ENCODE measurements around the gene NAV2.

The NAV2 gene

DNA sequence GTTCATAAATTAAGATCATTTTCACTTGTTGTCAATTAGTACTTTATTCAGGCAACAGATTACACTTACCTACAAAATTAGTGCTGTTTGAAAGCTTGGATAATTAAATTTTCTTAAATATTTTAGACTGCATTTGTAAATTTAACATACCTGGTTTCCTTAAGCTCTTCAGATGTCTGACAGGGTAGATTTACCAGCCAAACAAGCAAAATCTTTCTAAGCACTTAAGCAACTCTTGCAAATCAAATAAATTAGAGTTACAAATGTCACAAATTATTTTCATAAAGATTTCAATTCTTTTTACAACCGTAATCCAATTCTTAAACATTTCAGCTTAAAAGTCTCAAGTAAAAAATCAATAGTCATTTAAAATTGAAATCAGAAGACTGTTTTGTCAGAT is 317.8 kb downstream of the NAV2 start:
- DNase-seq, result no peak

DNA sequence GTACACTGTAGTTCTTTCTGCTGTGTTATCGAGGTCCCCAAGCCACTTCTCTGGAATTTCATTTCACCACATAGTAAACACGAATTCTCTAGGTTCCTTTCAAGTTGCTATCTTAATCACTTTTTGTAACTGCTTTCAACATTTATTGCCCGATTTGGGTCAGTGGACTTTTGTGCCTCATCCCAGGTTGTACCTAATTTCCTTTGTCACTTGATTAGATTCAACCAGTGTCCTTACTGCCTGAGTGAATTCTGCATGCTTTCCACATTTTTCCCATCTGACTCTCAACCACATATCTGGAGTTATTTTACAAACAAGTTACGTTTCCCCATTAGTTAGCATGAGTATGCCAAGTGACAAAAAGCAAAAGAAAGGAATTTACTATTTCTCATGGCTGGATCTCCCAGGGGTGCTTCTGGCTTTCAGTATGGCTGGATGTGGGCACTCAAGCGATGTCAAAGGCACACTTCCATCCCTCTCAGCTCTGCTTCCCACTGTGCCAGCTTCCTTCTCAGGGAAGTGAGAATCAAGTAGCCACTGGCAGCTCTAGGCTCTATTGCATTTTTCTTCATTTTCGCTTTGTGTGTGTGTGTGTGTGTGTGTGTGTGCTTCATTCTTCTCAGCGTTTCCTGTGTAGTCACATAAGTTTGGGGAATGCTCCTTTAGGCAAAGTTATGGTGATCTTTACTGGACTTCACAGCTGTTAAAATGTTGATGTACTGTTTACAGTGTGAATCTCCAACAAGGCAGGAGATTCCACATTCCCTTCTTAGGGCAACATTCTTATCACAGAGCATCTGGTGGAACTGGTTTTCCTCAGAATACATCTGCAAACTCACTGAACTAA is 318.7 kb downstream of the NAV2 start:
- no peak for DNase-seq

DNA sequence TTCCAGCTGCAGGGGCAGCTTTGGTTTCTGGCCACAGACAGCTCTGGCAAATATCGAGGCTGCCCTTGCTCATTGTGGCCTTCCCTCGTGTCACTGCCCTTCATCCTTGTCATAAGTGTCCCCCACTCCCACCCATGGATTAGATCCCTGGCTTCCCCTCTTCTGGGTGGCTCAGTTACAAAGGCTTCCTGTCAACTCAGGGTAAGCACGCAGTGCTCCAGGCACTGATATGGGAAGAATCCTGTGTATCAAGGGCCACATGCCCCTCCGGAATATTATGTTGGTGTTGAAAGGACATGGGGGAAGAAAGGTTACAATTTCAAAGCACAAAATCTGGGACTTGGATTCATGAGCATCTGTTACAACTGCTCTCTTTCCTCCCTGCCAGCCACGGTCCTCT is 319.5 kb downstream of the NAV2 start:
- no peak for DNase-seq

DNA sequence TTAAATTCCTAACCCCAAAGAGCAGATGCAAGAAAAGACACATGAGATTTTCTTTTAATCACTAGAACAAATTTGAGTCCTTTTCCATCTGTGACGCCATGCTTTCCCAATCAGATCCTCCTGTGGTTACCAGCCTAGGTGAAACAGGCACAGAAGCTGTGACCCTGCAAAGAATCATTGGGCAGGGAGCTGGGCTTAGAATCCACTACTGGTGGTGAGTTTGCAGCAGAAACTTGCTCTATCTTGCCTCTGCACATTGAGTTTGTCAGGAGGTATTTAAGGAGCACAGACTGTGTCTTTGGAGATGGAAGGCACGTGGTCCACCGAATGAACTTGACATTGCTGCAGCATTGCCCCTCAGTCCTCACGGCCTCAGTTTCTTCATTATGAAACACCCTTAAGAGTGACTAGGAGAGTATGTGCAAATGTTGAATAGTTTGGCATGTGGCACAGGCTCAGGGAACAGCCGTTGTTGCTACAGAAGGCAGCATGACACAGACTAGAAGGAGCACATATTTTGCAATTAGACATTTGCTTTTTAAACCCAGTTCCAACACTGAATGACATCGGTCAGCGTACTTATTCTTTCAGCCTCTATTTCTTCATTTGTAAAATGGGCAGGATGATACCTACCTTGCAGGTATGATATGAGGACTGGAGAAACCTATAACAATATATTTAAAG is 320.1 kb downstream of the NAV2 start:
- DNase-seq, result no peak

DNA sequence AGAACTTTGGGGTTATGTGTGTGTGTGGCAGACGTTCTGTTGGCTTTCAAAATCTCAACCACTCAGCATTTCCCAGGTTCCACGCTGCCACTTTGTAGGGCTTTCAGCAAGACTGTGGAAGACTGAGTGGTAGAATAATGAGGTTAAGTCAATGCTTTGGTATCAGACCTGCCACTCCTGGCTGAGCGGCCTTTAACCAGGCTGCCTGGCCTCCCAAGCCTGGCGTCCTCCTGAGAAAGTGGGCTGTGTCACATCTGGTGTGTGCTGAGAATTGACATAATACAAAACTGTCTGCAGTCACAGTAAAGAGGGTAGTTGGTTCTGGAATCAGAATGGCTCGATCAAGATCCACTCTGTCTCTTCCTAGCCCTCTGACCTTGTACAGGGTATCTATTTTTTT is 321.2 kb downstream of the NAV2 start:
- DNase-seq, result no peak

DNA sequence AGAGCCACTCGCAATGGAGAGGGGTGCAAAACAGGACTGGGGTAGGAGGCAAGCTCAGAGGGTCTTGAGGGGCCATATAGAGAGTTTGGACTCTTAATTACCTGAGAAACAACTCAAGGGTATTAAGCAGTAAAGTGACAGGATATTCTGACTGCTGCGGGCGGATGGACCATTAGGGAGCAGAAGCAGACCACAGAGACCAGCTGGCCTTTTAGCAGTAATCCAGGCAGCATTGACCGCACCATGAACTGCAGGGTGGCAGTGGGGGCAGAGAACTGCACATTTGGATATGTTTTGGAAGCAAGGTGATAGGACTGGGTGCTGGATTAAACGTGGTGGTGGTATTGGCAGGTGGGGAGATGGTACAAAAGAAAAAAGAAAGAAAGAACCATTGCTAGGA is 322.3 kb downstream of the NAV2 start:
- no peak for DNase-seq

DNA sequence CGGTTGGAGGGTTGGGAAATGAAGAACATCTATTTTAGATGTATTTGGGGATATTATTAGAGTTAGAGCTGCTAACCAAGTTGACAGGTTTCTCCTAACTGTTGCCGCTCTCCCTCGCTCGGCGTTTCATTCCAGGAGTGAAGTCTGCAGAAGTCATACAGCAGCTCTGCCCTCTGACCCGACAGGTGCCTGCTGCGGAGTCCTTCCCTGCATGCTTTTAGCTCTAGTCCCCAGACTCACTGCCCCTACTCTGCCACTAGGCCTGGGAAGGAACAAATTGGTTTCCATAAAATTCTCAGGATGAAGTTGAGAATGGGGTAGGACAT is 322.7 kb downstream of the NAV2 start:
- DNase-seq, result no peak

DNA sequence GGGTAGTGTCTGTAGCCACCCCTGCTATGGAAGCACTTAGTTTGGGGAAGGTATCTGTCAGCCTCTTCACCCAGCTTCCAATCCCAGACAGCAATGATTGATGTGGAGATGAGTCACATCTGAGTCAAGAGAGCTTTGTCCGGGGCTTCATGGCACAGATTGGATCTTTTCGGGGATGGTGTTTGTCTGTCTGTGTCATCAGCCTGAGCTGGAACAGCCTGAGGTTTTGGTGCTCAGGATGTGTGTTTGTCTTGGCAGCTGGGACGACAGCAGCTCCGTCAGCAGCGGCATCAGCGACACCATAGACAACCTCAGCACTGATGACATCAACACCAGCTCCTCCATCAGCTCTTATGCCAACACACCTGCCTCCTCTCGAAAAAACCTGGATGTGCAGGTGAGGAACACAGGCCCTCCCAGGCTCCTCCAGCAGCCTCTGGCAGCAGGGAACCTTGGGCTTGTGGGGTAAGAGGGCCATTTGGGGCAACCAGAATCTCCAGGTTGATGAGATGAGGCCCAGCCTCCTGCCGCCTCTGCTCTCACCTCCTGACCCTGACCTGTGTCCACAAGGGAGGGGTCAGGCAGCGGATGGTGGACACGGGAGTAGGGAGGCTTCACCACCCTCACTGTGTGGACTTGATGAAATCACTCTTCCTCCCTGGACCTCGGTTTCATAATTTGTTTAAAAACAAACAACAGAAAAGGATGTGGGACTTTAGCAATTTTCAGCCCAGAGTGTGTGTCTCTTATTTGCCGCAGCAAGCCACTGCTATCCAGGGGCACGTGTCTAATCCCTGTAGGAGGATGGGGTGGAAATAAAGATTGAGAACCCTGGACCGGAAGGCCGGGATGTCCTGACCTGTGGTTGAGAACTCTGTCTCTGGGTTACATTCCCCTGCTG is 323.3 kb downstream of the NAV2 start:
- DNase-seq, result no peak

DNA sequence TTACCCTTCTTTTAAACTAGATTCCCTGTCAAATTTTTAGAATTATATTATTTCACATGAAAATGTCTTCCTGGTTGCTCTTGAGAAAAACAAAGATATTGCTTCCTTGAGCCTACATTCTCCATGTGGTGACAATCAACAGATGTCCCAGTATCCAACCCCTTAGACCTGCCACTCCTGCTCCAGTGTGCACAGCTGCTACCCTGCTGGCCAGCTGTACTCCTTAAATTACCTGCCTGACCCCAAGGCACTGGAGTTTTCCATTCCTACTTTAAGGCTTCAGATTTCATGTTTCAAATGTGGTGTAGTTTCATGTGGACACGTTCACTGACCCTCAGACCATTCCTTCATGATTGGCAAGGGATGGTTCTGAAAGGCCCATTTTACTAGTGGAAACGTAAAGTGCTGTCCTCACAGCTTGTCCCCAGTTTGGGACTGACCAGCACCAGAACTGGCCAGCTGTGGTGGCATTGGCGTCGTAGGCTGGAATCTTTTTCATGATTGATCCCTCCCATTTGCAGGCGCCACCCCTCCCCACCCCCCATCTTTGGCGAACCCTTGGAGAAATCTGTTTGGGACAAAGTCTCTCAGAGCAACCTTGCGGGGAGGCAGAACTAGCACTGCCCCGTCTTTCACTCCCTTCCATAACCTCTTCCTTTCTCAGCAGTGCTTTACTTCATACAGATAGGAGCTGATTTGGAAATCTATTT is 324.1 kb downstream of the NAV2 start:
- no peak for DNase-seq

DNA sequence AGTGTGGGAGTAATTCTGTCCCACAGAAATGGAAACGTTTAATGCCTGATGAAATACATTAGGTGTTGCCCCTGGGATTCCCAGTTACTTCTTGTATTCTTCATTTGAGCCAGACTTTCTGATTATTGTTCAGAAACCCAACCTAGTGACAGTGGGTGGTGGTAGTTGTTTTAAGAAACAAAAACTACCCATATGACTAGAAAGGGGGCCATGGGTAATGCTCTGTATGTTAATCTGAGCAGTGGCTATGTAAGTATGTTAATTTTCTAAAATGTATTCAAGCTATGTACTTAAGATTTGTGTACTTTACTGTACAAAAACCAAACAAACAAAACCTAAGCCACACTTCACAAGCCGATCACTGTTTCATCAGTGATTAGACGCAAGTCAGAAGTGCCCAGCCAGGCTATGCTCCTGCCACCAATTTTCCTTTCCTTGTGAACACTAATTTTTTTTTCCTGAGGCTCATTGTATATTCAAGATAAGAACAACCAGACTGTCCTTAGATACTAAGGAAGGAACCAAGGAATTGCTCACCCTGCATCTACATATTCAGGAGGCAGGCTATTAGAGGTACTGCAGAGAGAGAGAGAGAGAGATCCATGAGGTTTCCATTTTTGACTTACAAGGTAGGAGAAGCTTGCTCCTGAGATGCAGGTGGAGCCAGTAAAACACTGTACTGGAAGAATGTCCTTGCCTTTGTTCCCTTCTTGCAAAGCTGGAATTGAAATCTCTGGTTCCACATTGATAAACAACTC is 324.9 kb downstream of the NAV2 start:
- DNase-seq, result no peak

DNA sequence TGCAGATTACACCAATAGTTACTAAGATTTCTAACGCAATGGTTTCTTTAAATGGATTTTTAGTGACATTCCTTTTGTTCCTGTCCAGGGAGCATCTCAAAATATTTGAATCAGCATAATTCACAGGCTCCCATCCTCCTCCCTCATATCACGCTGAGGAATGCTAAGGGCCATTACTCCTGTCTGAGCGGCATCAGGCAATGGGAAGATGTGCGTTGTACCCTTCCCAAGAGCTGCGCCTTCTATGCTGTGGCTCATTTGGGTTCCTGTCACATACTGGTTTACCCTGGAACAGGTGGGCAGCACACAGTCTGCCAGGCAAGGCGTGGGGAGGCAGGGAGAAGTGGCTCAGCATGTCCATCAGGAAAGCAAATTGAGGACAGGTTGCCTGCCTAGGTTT is 325.8 kb downstream of the NAV2 start:
- no peak for DNase-seq

DNA sequence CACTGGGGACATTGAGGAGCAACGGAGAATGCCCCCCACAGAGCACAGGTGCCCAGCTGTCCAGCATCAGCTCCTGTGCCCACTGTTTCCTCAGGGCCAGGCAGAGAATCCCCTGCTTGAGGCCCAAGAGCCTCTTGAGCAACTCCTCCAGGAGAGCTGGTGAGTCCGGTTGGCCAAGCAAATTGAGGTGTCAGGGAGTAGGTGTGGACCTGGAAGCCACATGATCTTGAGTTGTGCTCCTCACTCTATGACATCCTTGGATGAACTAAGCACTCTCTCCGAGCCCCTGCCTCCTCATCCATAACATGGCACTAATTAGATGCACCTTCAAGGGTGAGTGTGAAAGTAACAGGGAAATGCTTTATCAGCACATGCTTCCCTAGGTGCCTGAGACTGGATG is 326.3 kb downstream of the NAV2 start:
- no peak for DNase-seq

DNA sequence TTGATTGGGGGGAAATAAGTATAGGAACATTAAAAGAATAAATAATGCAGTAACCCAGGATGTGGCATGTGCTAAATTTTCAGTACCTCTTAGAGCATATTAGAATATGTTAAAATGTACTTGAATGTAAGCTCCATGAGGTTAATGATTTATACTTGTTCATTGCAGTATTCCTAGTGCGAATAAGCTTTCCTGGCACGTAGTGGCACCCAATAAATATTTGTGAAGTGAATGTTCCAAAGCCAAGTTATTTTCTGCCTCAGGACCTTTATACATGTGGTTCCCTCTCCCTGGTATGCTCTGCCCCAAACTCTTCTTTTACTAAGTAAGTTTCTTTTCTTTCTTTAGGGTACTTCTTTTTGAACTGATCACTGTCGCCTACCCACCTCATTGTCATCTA is 328.9 kb downstream of the NAV2 start:
- no peak for DNase-seq

DNA sequence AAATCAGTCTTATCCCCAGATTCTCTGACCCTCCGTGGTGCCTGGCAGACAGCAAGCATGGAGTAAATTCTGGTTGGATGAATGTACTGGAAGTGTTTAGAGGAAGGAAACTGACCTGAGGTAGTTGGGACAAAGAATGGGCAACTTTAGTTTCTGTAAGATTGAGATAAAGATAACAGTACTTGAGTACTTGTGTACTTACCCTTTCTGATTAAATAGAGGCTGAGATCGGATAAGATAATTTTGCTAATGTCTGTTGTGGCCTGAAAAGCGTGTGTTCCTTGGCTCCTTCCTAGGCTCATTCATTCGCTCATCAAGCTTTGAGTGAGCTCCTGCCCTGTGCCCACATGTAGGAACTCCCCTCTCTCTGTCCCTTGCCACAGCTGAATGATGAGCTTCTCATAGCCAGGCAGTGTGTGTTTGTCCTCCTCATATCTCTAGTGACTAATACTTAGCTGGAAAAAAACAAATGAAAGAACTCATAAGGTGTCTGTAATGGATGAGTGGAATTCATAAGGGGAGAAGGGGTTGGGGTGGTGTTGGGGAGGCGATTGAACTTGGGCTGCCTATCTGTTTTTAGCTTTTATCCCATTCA is 329.5 kb downstream of the NAV2 start:
- DNase-seq, result no peak

DNA sequence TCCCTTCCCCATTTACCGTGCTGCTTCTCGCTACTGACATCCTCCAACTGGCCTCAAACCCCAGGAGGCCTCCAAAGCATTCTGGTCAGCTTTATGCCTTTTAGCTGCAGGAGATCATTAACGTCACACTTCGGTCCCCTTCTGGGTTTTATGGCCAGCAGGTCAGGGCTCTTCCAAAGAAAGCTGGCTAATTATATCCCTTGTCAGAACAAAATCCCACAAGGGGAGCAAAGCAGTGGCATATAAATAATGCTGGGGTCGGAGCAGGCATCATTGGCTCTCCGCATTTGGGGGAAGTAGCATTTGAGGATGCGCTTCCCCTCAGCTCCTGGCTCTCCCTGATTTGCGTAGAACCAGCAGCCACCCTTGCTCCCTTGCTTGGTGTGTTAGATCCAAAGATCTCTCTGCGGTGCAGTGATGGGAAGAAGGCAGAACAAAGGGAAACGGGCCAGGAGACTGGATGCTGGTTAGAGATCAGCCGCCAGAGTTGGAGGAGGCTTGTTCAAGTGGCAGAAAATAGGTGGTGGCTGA is 330.2 kb downstream of the NAV2 start:
- DNase-seq, result no peak

DNA sequence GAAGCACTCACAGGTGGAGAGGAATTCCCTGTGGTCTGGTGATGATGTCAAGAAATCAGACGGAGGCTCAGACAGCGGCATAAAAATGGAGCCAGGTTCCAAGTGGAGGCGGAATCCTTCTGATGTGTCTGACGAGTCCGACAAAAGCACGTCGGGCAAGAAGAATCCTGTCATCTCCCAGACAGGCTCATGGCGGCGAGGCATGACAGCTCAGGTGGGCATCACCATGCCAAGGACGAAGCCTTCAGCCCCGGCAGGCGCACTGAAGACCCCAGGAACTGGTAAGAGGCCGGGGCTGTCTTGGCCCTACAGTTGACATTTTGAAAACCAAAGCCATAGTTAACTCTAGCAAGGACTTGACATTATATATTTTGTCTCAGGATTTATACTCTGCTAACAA is 331.4 kb downstream of the NAV2 start:
- DNase-seq, result no peak

DNA sequence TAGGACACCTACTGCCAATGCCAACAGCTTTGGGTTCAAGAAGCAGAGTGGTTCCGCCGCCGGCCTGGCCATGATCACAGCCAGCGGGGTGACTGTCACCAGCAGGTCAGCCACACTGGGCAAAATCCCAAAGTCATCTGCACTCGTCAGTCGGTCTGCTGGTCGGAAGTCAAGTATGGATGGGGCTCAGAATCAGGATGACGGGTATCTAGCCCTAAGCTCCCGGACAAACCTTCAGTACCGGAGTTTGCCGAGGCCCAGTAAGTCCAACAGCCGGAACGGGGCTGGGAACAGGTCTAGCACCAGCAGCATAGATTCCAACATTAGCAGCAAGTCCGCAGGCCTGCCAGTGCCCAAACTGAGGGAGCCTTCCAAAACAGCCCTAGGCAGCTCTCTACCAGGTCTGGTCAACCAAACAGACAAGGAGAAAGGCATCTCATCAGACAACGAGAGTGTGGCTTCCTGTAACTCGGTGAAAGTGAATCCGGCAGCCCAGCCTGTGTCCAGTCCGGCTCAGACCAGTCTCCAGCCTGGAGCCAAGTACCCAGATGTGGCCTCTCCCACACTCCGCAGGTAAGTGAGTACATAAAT is 332.6 kb downstream of the NAV2 start:
- DNase-seq, result no peak

DNA sequence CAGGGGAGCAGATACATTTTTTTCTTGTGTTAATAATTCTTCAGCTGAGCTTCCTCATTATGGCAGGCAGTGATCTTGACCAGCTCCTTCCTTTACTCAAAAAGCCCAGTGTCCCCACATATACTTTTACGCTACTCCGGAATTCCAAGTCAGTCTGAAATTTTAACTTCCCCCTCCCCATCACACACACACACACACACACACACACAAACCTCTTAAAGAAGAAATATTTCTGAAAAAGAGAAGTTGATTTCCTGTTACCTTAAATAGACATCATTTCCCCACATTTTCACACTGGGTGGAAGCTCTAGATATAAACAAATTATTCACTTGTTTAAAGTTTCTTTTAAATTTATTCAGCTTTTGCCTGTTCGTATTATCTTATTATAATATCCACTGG is 333.8 kb downstream of the NAV2 start:
- DNase-seq, result no peak

DNA sequence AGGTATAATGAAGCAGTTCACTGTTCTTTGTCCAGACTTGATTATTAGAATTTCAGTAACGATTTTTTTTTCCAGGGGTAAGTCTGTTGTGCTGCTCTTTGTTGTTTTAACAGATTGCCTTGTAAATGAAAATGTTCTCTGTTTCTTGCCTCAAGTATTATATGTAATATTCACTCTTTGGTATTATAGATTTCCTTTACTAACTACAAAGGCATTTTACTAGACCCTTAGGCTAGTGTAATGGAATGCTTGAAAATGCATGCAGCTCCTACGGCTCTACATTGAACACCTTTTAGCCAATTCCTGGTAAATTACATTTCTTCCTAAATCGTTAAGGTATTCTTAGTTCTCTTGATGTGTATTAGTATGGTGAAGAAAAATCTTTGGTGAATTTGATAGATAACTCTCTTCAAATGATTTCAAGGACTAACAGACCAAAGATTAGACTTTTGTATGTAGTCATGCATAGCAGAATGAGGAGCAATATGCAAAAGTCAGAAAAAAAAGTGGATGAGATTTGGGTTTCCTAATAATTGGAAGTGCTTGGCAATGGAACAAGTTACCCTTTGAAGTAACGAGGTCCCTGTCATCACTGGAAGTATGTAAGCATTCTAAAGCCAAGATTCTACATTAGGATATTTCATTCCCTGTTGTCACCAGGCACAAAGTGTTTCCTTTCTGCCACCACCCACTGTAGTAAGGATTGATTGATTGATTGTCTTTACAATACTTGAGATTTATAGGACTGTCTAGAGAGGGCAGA is 334.6 kb downstream of the NAV2 start:
- DNase-seq, result no peak

DNA sequence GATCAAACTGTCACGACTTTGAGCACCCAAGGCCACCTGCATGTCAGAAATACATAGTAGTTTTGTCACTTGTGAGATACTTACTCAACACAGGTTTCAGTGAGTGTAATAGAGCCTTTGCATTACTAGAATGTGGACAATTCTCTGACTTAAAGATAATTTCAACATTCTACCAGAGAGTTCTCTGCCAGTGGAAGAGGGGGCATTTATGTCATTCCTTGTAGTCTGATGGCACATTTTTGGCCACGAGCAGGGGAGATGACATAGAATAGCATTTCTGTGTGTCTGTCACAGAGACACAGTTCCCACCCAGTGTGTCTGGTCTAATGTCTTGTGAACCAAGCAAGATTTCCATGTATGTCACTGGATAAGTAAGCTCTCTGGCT is 335.1 kb downstream of the NAV2 start:
- no peak for DNase-seq

All from right hindlimb (tissue), 1 donor.